Erythroblast (primary cell): Measurements from ENCODE around the gene HSD17B3.

Source experiments
- GATA1 ChIP-seq: IDR thresholded peaks from 2 replicates; pipeline ENCODE4 v1.6.1; 2011; ENCODE audit warnings: low read depth, mild to moderate bottlenecking, control low read depth, low read length, moderate library complexity
- POLR2A ChIP-seq: IDR thresholded peaks from 2 replicates; pipeline ENCODE4 v1.6.1; 2011; ENCODE audit warnings: mild to moderate bottlenecking, low read length

DNA sequence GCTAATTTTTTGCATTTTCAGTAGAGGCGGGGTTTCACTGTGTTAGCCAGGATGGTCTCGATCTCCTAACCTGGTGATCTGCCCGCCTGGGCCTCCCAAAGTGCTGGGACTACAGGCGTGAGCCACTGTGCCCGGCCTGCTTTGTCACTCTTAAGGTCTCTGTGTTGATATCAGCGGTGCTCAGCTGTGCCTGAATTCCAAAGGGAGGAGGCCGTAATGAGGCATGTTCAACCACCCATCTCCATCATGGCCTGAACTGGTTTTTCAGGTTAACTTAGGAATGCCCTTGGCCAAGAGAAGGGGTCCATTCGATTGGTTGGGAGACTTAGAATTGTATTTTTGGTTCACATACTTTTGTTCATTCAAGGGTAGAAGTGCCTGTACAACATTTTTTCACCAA lies 22.0 kb downstream of the HSD17B3 start:
- TF ChIP-seq POLR2A (no peak), GATA1 (no peak)
